ENCODE data around the gene OR2B2.
"Not testable (repeated sequence)": the region's sequence is repeated elsewhere in the genome, so short reads cannot be mapped to it uniquely, and the experiment has no call there.

The OR2B2 gene

DNA sequence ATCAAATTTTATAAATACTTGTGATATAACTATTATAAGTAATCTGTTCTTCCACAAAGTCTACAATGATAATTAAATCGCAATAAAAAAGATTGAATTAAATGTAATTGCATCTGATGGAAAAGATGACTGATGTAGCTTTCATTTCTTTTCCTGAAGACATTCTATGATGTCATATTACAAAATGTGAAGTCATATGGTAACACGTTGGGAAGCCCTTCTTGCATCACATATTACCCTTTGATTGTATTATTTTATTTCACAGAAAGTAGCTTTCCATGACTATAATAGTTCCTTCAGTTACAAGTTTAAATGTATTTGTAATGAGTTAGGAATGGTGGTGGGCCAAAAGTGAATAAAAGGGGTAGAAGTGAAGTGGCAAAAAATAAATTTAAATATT is 19.0 kb upstream of the OR2B2 start:
- TF ChIP-seq, protein P1, sequence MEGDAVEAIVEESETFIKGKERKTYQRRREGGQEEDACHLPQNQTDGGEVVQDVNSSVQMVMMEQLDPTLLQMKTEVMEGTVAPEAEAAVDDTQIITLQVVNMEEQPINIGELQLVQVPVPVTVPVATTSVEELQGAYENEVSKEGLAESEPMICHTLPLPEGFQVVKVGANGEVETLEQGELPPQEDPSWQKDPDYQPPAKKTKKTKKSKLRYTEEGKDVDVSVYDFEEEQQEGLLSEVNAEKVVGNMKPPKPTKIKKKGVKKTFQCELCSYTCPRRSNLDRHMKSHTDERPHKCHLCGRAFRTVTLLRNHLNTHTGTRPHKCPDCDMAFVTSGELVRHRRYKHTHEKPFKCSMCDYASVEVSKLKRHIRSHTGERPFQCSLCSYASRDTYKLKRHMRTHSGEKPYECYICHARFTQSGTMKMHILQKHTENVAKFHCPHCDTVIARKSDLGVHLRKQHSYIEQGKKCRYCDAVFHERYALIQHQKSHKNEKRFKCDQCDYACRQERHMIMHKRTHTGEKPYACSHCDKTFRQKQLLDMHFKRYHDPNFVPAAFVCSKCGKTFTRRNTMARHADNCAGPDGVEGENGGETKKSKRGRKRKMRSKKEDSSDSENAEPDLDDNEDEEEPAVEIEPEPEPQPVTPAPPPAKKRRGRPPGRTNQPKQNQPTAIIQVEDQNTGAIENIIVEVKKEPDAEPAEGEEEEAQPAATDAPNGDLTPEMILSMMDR (IDR thresholded peaks at IDR 0.05; ENCODE audit: insufficient read depth, low read depth, low read length, missing control alignments) = no peak
- DNase-seq (ENCODE audit: low read depth) = no peak
- no peak overlapping the region for H3K4me3 ChIP-seq (ENCODE audit: low read length)

DNA sequence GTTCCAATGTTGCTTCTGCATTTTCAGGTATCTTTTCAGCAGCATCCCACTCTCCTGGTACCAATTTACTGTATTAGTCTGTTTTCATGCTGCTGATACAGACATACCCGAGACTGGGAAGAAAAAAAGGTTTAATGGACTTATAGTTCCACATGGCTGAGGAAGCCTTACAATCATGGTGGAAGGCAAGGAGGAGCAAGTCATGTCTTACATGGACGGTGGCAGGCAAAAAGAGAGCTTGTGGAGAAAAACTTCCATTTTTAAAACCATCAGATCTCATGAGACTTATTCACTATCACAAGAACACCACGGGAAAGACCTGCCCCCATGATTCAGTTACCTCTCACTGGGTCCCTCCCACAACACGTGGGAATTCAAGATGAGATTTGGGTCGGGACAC is 17.7 kb upstream of the OR2B2 start:
- H3K4me3 ChIP-seq (ENCODE audit: low read length); DNase-seq (ENCODE audit: low read depth): not testable (repeated sequence)

DNA sequence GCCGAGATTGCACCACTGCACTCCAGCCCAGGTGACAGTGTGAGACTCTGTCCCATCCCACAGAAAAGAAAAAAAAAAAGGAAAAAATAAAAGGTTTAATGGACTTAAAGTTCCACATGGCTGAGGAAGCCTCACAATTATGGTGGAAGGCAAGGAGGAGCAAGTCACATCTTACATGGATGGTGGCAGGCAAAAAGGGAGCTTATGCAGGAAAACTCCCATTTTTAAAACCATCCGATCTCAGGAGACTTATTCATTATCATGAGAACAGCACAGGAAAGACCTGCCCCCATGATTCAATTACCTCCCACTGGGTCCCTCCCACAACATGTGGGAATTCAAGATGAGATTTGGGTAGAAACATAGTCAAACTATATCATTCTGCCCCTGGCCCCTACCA is 15.8 kb upstream of the OR2B2 start:
- not testable (repeated sequence) for H3K4me3 ChIP-seq (ENCODE audit: low read length); DNase-seq (ENCODE audit: low read depth)

DNA sequence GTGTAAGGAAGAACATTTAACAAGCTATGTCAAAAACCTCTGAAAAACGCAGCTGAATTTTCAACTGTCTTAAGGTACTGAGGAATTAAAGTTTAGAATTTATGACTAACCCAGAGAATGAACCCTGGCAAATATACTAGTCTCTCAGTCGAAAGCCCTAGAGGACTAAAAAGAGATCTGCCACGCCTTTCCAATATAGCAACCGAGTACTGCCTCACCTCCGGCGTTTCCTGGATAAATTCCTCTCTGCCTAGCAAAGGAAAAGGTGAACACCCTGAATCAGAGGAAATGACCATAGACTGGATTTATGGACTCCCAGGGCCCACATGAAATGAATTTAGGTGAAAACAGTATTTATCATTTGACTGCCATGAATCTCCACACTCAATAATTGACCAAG is 12.0 kb upstream of the OR2B2 start:
- DNase-seq (ENCODE audit: low read depth) = peak; percentile 8
- TF ChIP-seq, protein P1 (IDR thresholded peaks at IDR 0.05; ENCODE audit: insufficient read depth, low read depth, low read length, missing control alignments) = no peak
- H3K4me3 ChIP-seq (ENCODE audit: low read length) = no peak overlapping the region

DNA sequence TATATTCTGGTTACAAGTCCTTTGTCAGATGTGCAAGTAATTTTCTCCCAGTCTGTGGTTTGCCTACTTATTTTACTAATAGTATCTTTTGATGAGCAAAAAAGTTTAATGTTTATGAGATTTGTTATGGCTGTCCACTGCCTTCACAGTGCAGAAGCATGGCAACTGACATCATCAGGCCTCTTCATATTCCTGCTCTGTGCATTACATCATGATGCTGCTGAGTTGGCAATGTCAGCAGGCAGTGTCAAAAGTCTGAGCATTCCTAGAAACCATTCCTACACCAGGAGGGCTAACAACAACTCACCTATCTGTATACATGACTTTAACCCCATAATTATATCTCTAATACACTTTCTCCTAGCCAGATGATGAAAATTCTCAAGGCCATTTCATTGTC is 10.8 kb upstream of the OR2B2 start:
- H3K4me3 ChIP-seq (ENCODE audit: low read length) = no peak overlapping the region
- peak; percentile 12 for DNase-seq (ENCODE audit: low read depth)
- TF ChIP-seq, protein P1 (IDR thresholded peaks at IDR 0.05; ENCODE audit: insufficient read depth, low read depth, low read length, missing control alignments) = no peak

DNA sequence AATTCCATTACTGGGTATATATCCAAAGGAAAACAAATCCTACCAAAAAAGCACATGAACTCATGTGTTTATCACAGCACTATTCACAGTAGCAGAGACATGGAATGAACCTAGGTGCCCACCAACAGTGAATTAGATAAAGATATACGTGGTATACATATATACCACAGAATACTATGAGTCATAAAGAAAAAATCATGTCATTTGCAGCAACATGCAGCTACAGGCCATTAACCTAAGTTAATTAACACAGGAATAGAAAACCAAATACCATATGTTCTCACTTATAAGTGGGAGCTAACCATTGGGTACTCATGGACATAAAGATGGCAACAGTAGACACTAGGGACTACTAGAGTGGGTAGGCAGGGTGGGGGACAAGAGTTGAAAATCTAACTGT is 4.2 kb downstream of the OR2B2 start:
- TF ChIP-seq, protein P1 (IDR thresholded peaks at IDR 0.05; ENCODE audit: insufficient read depth, low read depth, low read length, missing control alignments) = no peak
- DNase-seq (ENCODE audit: low read depth) = no peak
- no peak overlapping the region for H3K4me3 ChIP-seq (ENCODE audit: low read length)

DNA sequence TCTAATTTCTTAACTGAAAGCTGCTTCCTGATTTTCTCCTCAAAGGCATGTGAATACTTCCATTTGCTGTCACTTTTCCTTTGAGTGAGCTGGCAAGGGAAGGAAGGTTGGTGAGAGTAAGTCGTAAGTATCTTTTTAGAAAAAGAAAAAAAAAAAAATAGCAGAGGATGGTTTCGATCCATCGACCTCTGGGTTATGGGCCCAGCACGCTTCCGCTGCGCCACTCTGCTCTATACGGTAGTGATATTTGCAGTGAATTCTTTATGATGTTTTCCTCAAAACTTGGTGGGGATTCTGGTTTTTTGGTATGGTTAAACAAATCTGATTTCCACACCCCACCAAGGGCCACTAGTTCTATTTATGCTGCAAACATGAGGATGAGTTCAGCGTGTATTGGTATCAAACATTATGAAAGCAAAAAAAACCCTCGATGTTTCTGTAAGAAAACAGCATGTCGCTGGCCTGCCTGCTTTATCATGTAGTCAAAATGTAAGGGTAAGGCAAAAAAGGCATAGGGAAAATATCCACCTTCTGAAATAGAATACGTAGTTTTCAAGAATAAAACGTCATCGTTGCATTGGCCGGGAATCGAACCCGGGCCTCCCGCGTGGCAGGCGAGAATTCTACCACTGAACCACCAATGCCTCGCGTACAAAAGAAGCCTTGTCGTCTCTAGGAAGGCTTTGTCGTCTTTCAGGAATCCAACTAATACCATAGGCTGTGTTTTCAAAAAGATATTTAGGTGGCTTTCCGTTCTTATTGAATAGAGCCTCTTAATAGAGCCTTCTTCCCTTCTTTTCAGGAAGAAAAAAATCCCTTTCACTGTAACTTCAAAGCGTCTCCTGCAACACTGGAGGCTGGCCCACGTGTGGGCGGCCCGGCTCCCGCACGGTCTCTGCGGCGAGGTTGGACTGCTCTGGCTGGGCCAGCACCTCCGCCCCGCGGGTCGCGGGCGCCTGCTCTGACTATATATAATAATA is 9.6 kb downstream of the OR2B2 start:
- TF ChIP-seq, protein P1 (IDR thresholded peaks at IDR 0.05; ENCODE audit: insufficient read depth, low read depth, low read length, missing control alignments) = no peak
- peak; percentile 73 for DNase-seq (ENCODE audit: low read depth)
- peak overlapping the region; percentile 78 for H3K4me3 ChIP-seq (ENCODE audit: low read length)

DNA sequence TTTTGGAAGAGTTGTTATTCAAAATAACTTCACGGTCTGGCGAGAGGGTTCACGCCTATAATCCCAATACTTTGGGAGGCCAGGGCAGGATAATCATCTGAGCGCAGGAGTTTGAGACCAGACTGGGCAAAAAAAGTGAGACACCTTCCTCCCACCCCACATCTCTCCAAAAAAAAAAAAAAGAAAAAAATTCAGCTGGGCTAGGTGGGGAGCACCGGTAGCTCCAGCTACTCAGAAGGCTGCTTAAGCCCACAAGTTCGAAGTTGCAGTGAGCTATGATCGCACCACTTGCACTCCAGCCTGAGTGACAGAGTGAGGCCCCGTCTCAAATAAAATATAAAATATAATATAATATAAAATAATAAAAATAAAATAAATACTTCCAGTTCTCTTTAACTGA is 10.4 kb downstream of the OR2B2 start:
- H3K4me3 ChIP-seq (ENCODE audit: low read length) = no peak overlapping the region
- DNase-seq (ENCODE audit: low read depth) = no peak
- TF ChIP-seq, protein P1 (IDR thresholded peaks at IDR 0.05; ENCODE audit: insufficient read depth, low read depth, low read length, missing control alignments) = no peak

DNA sequence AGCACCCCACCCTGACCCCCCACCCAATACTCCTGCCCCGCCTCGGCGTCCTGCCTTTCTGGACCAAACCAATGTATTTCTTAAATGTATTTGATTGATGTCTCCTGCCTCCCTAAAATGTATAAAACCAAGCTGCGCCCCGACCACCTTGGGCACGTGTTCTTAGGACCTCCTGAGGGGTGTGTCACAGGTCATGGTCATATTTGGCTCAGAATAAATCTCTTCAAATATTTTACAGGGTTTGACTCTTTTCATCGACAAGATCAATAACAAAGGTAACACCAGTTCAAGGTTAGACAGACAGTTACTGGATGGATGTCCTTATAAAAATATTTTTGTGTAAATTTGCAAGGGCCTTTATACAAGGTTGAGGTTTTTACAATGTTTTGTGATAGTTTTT is 12.0 kb downstream of the OR2B2 start:
- not testable (repeated sequence) for DNase-seq (ENCODE audit: low read depth); H3K4me3 ChIP-seq (ENCODE audit: low read length)

All from epithelial cell of esophagus (primary cell).